Measurements from ENCODE around the gene SLC47A1. TPM values are rescaled to one million over a fixed set of nuclear protein-coding genes. Genes with fewer than 3 reads are reported as not detected.
A peak's percentile ranks its signal among the peaks of the same experiment; 100 is the strongest.

Gene SLC47A1
- not detected for total RNA-seq

DNA sequence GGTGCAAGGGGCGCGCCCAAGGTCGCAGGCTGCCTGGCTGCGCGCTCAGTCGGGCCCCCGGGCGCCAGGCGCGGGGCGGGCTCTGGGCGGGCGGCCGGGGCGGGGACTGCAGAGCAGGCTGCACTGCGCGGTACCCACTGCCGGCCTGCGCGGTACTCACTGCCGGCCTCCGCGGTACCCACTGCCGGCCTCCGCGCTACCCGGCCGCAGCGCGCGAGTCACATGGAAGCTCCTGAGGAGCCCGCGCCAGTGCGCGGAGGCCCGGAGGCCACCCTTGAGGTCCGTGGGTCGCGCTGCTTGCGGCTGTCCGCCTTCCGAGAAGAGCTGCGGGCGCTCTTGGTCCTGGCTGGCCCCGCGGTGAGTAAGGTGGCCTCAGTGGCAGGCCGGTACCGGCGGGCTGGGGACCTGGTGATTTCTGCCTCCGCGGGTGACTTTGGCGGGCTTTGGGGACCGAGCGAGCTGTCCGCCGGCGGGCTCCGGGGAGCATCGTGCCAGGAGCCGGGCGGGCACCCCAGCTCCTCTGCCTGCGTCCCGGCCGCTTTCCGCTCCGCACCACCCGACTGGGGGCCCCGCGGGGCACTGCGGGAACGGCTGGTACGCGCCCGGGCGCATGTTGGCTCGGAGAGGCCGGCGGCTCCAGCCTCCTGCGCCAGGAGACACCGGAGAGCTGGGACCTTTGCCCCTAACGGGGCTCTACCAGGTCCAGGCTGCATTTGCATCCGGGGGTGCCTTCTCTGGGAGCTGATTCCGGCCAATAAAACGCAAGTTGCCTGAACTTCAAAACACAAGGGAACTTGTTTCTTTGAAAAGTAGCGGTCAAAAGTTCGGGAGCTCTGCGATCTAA lies at the start of gene SLC47A1:
TSS of gene SLC47A1 (plus strand) at position 137 of the 844 bp plus-strand sequence. CDS start at position 223, 86 bp downstream.
- no peak for TF ChIP-seq POLR2A (IDR thresholded peaks at IDR 0.05)
- TF ChIP-seq, protein P1, sequence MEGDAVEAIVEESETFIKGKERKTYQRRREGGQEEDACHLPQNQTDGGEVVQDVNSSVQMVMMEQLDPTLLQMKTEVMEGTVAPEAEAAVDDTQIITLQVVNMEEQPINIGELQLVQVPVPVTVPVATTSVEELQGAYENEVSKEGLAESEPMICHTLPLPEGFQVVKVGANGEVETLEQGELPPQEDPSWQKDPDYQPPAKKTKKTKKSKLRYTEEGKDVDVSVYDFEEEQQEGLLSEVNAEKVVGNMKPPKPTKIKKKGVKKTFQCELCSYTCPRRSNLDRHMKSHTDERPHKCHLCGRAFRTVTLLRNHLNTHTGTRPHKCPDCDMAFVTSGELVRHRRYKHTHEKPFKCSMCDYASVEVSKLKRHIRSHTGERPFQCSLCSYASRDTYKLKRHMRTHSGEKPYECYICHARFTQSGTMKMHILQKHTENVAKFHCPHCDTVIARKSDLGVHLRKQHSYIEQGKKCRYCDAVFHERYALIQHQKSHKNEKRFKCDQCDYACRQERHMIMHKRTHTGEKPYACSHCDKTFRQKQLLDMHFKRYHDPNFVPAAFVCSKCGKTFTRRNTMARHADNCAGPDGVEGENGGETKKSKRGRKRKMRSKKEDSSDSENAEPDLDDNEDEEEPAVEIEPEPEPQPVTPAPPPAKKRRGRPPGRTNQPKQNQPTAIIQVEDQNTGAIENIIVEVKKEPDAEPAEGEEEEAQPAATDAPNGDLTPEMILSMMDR (IDR thresholded peaks at IDR 0.05), result no peak
- H3K27me3 ChIP-seq, result peaks cover 0 to 14% of the 10 kb centered on the region in 2 donors
- ATAC-seq, result peak; percentile 51
- DNase-seq, result peak in 2 of 4 donors; percentile 13 to 28
- no peak within 1 kb of the TSS for H3K27ac ChIP-seq
- H3K4me1 ChIP-seq, result peaks cover 31% of the 10 kb centered on the region
- H3K4me3 ChIP-seq, result no peak within 1 kb of the TSS
- intact Hi-C loops (cut with DNase I), result no loop called here
- H3K36me3 ChIP-seq (replicated peaks in 1 of 2; ENCODE audit: insufficient read depth in 1 of 2, low read depth in 2 of 2), result no peaks in the 10 kb centered on the region
- H3K9me3 ChIP-seq, result no peaks in the 10 kb centered on the region
- 2 to 6% methylated on average over 5 to 76 of the region's 87 CpGs for WGBS, 2 donors

DNA sequence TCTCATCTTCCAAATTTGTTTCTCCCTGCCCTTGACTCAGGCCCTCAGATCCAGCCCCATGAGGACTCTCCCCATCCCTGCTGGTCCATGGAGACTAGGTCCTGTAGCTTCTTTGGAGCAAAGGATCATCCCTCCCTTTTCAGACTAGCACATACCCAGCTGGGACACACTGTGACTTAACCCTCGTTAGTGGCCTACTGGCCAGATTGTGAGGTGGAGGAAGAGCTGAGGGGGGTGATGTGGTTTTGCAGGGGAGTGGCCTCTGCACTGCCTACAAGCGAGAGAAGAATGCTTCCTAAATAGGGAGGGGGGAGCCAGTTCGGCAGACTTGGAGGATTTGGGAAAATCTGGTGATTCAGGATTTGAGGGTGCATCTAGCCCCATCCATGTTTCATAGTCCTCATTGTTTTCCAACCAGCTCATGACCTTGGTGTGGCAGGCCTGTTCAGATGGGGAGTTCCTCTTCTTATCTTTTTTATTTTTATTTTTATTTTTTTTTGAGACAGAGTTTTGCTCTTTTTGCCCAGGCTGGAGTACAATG lies 47.8 kb upstream of the SLC47A1 start:
- ATAC-seq, result no peak
- intact Hi-C loops (cut with DNase I), result no loop called here
- no peak for DNase-seq
- no peaks in the 10 kb centered on the region for H3K9me3 ChIP-seq
- no peak overlapping the region for H3K4me3 ChIP-seq
- H3K4me1 ChIP-seq, result no peaks in the 10 kb centered on the region
- H3K27ac ChIP-seq, result no peak overlapping the region
- H3K27me3 ChIP-seq, result no peaks in the 10 kb centered on the region
- H3K36me3 ChIP-seq (replicated peaks in 1 of 2; ENCODE audit: insufficient read depth in 1 of 2, low read depth in 2 of 2), result no peaks in the 10 kb centered on the region
- TF ChIP-seq, protein P1 (IDR thresholded peaks at IDR 0.05), result no peak
- TF ChIP-seq POLR2A (IDR thresholded peaks at IDR 0.05), result no peak
- 78 to 88% methylated on average over 3 of the region's 3 CpGs for WGBS, 2 donors

GRCh38 chr17:19486351-19487023 lies 47.2 kb upstream of the SLC47A1 start:
- Histone ChIP-seq H3K27me3 (no peaks in the 10 kb centered on the region), H3K9me3 (no peaks in the 10 kb centered on the region), H3K27ac (no peak overlapping the region), H3K4me3 (no peak overlapping the region), H3K4me1 (no peaks in the 10 kb centered on the region), H3K36me3 (replicated peaks in 1 of 2; ENCODE audit: insufficient read depth in 1 of 2, low read depth in 2 of 2) (no peaks in the 10 kb centered on the region)
- intact Hi-C loops (cut with DNase I), result no loop called here
- no peak for DNase-seq
- TF ChIP-seq POLR2A (IDR thresholded peaks at IDR 0.05), result no peak
- TF ChIP-seq, protein P1 (IDR thresholded peaks at IDR 0.05), result no peak
- WGBS, 2 donors, result 96 to 97% methylated on average over 13 of the region's 13 CpGs
- no peak for ATAC-seq

DNA sequence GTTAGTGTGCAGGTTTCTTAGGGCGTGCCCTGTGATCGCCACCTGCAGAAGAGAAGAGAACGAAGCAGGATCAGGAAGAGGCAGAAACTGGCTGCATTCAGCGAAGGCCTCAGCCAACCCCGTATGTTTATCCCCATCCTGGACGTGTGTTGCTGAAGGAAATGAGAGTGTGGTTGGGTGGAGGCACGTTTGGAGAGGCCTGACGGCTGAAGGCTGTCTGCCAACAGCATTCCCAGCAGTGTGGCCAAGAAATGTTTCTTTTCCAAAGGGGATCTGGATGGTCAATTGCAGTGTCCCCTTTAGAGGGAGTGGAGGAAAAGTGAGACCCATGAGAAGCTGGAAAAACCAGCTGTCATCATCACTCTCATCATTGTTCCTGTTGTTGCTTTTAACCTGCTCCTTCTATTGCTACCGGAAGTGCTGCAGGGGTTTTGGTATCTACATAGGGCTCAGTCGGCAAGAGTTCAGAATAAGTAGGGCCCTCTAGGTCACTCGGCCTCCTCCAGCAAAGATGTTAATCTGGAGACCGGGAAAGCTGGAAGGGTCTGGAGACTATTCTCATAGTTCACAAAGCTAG lies 46.5 kb upstream of the SLC47A1 start:
- Histone ChIP-seq H3K9me3 (no peaks in the 10 kb centered on the region), H3K4me1 (no peaks in the 10 kb centered on the region), H3K27me3 (no peaks in the 10 kb centered on the region), H3K4me3 (no peak overlapping the region), H3K27ac (no peak overlapping the region), H3K36me3 (replicated peaks in 1 of 2; ENCODE audit: insufficient read depth in 1 of 2, low read depth in 2 of 2) (no peaks in the 10 kb centered on the region)
- 64 to 75% methylated on average over 12 of the region's 12 CpGs for WGBS, 2 donors
- intact Hi-C loops (cut with DNase I), result no loop called here
- ATAC-seq (no peak), DNase-seq (no peak)
- TF ChIP-seq POLR2A (IDR thresholded peaks at IDR 0.05), result no peak
- TF ChIP-seq, protein P1 (IDR thresholded peaks at IDR 0.05), result no peak
